ENCODE data around the gene CLCN4.

DNA sequence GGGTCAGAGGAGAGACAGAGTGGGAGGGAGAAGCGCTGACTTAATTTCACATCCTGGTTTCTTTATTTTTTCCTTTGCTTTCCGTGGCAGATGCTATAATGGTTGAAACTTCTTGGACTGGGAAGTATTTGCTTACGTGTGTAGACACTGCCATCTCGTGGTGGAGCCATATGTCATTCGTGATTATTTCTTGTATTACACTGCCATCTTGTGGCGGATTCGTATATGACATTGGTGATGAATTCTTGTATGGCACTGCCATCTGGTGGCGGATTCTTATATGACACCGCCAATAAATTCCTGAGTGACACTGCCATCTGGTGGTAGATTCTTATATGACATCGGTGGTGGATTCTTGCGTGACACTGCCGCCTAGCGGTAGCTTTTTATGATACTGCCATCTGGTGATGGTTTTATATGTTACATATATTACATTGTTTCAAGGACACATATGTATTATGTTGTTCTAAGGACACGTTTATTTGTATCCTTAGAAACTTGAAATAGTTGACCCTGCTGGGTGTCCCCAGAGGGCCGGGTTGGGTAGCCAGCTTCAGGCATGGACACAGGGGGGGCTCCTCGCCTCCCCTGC, 37.3 kb upstream of the CLCN4 start:
- no peak for TF ChIP-seq GATA3 (IDR thresholded peaks at IDR 0.05; ENCODE audit: low read depth, low read length)
- TF ChIP-seq GATA2 (IDR thresholded peaks at IDR 0.05; ENCODE audit: low read depth, low read length), result no peak
